Measurements from ENCODE around the gene C9orf78. TPM values are rescaled to one million over a fixed set of nuclear protein-coding genes. Genes with fewer than 3 reads are reported as not detected.
A peak's percentile ranks its signal among the peaks of the same experiment; 100 is the strongest.
"Not testable (repeated sequence)": the region's sequence is repeated elsewhere in the genome, so short reads cannot be mapped to it uniquely, and the experiment has no call there.

C9orf78 gene
- polyA plus RNA-seq, 1 donor from 2014 or later: 119 TPM

DNA sequence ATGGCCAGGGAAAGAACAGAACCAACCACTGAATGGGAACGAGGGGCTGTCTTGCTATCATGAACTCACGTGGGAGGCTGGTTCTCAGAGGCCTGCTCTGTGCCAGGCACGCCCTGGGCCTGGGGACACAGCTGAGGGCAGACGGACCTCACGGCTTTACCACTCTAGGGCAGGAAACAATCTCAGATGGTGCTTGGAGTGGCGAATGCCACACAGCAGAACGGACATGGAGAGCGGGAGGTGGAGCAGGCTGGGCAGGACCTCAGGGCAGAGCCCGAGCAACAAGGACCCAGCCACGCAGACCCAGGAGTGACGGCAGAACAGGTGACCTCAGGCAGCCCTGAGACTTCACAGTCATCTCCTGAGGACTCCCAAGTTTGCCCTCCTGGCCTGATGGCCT lies 19.8 kb downstream of the C9orf78 start:
- H3K36me3 Mint-ChIP-seq: peaks cover 2% of the 10 kb centered on the region
- H3K27ac Mint-ChIP-seq: no peak overlapping the region
- H3K4me1 Mint-ChIP-seq: peaks cover 7 to 9% (median 8%) of the 10 kb centered on the region in 3 donors
- no peaks in the 10 kb centered on the region for H3K9me3 Mint-ChIP-seq
- no peaks in the 10 kb centered on the region for H3K27me3 Mint-ChIP-seq
- no peak overlapping the region for H3K4me3 Mint-ChIP-seq

DNA sequence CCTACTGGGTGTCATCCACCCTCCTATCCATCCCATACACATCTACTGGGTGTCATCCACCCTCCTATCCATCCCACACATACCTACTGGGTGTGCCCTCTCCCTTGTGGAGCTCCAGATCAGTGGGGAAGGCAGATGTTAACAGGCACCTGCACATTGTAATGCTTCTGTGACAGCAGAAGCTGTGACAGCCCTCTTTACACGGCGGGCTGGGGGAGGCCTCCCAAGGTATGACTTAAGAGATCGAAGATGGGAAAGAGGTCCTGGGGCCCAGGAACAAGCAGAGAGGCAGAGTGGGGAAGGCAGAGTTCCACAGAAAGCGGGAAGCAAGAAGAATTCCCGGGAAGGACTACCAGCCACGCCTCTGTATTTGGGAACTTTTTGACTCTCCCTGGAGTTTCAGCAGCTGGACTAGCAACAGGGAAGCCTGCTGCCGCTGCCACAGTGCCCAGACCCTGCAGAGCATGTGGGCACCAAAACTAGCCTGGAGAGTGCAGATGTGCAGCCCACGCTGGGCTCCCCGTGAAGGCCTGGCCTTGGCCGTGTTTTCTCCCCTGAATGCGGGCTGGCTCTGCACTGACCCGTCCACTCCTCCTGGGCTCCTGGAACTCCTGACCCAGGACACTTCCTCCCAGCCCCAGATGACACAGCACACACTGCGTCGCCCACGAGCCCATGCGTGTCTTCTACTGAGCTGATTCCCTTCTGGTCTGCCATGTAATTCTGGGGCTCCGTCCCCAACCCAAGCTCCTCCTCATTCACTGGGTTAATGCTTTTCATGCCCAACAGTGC lies 20.4 kb downstream of the C9orf78 start:
- Mint-ChIP-seq H3K27me3 (no peaks in the 10 kb centered on the region), H3K36me3 (peaks cover 2% of the 10 kb centered on the region), H3K4me3 (no peak overlapping the region), H3K4me1 (peaks cover 7 to 9% (median 9%) of the 10 kb centered on the region in 3 donors), H3K9me3 (no peaks in the 10 kb centered on the region), H3K27ac (peak overlapping the region in 1 of 3 donors; percentile 87)

DNA sequence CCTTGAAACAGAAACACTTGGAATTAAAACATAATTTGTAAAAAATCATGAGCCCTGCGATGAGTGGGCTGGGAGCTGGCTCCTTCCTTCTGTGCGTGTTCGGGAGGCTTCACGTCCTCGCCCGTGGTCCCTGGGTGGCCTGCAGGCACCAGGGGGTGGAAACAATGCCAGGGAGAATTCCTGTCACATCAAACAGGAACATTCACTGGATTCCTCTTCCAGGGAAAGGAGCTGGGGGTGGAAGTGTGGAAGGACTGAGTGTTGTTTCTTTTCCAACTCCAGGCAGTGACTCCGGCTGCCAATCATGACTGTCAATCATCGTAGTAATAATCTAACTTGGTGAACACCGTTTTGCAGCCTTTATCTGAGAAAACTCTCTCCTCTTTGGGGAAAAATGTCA lies 21.4 kb downstream of the C9orf78 start:
- H3K4me1 Mint-ChIP-seq: peaks cover 9 to 10% (median 9%) of the 10 kb centered on the region in 3 donors
- H3K9me3 Mint-ChIP-seq: no peaks in the 10 kb centered on the region
- H3K4me3 Mint-ChIP-seq: no peak overlapping the region
- no peaks in the 10 kb centered on the region for H3K27me3 Mint-ChIP-seq
- no peak overlapping the region for H3K27ac Mint-ChIP-seq
- peaks cover 2% of the 10 kb centered on the region for H3K36me3 Mint-ChIP-seq

DNA sequence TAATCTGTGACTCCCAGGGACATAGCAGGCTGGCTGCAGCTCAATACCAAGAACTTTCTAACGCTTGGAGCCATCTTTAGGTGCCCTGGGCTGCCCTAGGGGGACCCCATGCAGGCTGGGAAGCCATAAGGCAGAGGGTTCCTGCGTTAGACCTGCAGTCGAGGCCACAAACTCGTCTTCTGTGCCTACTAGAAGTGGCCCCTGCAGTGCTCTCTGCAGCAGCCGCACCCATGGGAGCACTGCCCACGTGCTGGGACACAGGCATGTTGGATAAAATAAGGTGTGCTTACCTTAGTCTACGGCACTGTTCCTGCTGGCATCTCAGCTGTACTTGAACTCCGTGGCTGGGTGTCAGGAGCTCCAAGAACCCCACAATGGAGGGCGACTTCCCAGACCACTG lies 22.7 kb downstream of the C9orf78 start:
- Mint-ChIP-seq H3K9me3 (no peaks in the 10 kb centered on the region), H3K4me3 (peak overlapping the region in 1 of 4 donors; percentile 47), H3K27me3 (no peaks in the 10 kb centered on the region), H3K4me1 (peaks cover 9 to 10% (median 9%) of the 10 kb centered on the region in 3 donors), H3K36me3 (no peaks in the 10 kb centered on the region), H3K27ac (no peak overlapping the region)

DNA sequence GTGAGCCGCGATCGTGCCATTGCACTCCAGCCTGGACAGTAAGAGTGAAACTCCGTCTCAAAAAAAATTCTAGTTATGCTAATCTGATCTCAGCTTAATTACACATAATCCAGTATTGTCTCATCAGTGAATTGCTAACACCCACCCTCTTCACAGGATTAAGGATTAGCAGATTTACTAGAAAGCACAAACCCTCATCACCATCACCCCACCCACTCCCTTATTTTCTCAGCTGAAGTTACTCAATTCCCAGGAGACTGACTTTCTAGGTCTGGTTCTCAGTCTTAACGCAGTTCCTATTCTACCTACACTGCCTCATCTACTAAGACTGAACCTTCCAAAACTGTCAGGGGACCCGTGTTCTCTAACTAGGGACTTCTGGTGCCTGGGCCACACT lies 23.1 kb downstream of the C9orf78 start:
- Mint-ChIP-seq H3K27ac (peak overlapping the region in 2 of 3 donors; percentile 33 to 61), H3K9me3 (no peaks in the 10 kb centered on the region), H3K36me3 (no peaks in the 10 kb centered on the region), H3K4me1 (peaks cover 9 to 12% (median 9%) of the 10 kb centered on the region in 3 donors), H3K27me3 (no peaks in the 10 kb centered on the region), H3K4me3 (peak overlapping the region in 1 of 4 donors; percentile 51)

DNA sequence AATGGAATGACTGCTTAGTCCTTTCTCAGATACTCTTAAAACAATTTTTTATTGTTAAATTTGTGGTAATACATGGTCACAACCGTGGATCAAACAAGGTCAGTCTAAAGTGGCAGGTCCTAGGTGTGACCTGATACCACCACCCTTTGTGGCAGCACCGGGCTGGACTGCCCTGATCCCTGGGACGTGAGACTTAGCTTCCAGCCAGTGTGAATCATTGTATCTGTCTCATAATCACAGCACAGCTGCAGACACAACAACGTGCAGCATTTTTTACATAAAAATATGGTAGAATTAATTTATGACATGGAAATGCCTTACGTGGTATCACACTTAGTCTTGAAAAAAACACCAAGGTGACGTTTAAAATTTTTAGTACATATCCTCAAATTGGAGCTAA lies 24.3 kb downstream of the C9orf78 start:
- Mint-ChIP-seq H3K36me3 (no peaks in the 10 kb centered on the region), H3K4me3 (peak overlapping the region in 1 of 4 donors; percentile 72), H3K4me1 (peaks cover 10 to 21% (median 12%) of the 10 kb centered on the region in 3 donors), H3K27me3 (no peaks in the 10 kb centered on the region), H3K27ac (peak overlapping the region in 1 of 3 donors; percentile 47), H3K9me3 (no peaks in the 10 kb centered on the region)

DNA sequence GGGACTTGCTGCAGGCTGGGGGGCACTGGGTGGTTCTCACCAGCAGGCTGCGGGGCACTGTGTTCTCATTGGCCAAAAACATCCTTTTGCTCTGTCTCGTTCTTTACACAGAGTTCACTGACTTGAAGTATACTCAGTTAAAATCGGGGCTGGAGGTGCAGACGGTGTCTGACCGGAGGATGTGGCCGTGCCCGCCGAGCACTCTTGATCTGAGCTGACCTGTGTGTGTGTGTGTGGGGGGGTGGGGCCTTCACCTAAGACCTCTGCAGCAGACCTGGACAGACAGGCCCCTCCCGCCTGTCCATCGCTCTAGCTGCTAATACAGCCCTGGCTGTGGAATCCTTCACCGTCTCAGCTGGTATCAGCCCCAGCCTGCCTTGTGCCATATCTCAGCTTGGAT lies 25.0 kb downstream of the C9orf78 start:
- peak overlapping the region in 1 of 4 donors; percentile 72 for H3K4me3 Mint-ChIP-seq
- no peaks in the 10 kb centered on the region for H3K9me3 Mint-ChIP-seq
- H3K27ac Mint-ChIP-seq: peak overlapping the region in 1 of 3 donors; percentile 47
- no peaks in the 10 kb centered on the region for H3K27me3 Mint-ChIP-seq
- H3K36me3 Mint-ChIP-seq: no peaks in the 10 kb centered on the region
- peaks cover 12 to 23% (median 13%) of the 10 kb centered on the region in 3 donors for H3K4me1 Mint-ChIP-seq

DNA sequence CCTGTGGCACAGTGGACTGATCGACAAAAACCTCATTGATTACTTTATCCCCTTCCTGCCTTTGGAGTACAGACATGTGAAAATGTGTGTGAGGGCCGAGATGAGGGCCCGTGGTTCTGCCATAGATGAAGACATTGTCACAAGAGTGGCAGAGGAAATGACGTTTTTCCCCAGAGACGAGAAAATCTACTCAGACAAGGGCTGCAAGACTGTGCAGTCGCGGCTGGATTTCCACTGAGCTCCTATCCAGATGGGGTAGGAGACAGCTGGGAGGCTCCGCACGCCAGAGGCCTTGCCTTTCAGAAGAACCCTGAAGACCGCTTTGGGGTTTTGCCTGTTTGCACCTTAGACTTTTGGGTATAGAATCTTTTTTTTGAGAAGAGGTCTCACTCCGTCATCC lies 25.7 kb downstream of the C9orf78 start:
- H3K9me3 Mint-ChIP-seq: no peaks in the 10 kb centered on the region
- H3K4me3 Mint-ChIP-seq: peak overlapping the region in 2 of 4 donors; percentile 2 to 60
- no peaks in the 10 kb centered on the region for H3K36me3 Mint-ChIP-seq
- no peak overlapping the region for H3K27ac Mint-ChIP-seq
- no peaks in the 10 kb centered on the region for H3K27me3 Mint-ChIP-seq
- peaks cover 12 to 23% (median 13%) of the 10 kb centered on the region in 3 donors for H3K4me1 Mint-ChIP-seq

DNA sequence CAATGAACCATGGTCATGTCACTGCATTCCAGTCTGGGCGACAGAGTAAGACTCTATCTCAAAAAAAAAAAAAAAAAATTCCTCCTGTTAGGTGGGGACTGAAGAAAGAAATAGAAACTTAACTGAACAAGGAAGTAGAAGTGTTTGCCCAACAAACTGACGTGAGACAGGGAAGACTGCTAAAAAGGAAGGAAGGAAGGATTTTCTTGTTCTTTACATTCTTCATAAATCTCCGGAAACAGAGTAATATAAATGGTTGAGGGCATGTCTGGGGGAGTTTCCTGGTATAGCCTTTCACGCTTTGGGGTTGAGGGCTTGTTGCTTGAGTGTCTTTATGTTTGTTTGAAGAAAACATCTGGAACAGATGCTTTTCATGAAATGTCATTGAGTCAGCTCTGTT lies 29.0 kb downstream of the C9orf78 start:
- peaks cover 9 to 25% (median 17%) of the 10 kb centered on the region in 3 donors for H3K4me1 Mint-ChIP-seq
- H3K27me3 Mint-ChIP-seq: no peaks in the 10 kb centered on the region
- H3K36me3 Mint-ChIP-seq: no peaks in the 10 kb centered on the region
- H3K27ac Mint-ChIP-seq: peak overlapping the region; percentile 23 to 67 (median 59)
- H3K4me3 Mint-ChIP-seq: peak overlapping the region in 2 of 4 donors; percentile 61 to 79
- H3K9me3 Mint-ChIP-seq: no peaks in the 10 kb centered on the region

DNA sequence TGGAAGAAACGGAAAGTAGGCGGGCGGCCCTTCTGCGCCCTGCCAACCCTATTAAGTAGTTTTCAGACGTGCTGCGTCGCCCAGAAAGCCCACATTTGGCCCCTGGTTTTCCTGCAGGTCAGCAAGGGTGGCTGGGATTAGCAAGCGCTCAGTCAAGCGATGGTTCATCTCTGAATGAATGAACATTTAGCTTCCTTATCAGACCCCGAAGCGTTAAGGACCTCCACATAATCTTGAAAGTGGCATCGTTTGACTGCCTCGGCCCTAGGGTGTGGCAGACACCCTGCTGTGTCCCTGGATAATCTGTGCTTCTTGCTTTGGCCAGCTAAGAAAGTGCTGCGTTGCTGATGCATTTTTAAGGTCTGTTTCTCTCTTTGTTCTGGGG lies 31.4 kb downstream of the C9orf78 start:
- H3K4me1 Mint-ChIP-seq: peaks cover 9 to 19% (median 13%) of the 10 kb centered on the region in 3 donors
- H3K27ac Mint-ChIP-seq: peak overlapping the region; percentile 35 to 89 (median 46)
- no peaks in the 10 kb centered on the region for H3K27me3 Mint-ChIP-seq
- peak overlapping the region; percentile 90 to 98 (median 94) for H3K4me3 Mint-ChIP-seq
- H3K9me3 Mint-ChIP-seq: no peaks in the 10 kb centered on the region
- H3K36me3 Mint-ChIP-seq: no peaks in the 10 kb centered on the region

DNA sequence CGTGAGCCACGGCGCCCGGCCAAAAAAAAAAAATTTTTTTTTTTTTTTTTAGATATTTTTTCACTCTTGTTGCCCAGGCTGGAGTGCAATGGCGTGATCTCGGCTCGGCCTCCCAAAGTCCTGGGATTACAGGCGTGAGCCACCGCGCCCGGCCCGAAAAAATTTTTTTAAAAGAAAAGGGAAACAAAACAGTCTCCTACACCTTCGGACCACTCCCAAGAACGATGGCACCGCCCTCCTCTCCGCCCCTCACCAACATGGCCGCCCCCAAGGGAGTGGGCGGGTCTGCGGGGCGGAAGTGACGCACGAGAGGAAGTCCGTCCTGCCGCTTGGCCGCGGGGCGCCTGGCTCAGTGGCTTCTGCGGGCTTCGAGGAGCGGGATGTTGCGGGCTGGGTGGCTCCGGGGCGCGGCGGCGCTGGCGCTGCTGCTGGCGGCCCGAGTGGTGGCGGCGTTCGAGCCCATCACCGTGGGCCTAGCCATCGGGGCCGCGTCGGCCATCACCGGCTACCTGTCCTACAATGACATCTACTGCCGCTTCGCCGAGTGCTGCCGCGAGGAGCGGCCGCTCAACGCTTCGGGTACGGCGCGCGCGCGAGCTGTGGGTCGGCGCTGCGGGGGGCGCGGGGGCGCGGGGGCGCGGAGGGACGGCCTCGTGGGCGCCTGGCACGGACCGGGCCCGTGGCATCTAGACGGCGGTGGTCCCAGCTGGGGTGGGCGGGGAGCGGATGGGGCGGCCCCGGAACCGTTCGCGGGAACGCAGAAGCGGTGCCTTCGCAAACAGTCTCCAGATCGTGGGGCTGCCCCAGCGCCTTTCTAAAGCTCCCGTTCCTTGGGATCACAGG lies 32.0 kb downstream of the C9orf78 start, which contains the start of gene TOR1B:
Gene TOR1B, plus strand, starts transcription at position 352 of the 843 bp plus-strand sequence. Its CDS starts 29 bp downstream, at position 381.
- no peaks in the 10 kb centered on the region for H3K36me3 Mint-ChIP-seq

DNA sequence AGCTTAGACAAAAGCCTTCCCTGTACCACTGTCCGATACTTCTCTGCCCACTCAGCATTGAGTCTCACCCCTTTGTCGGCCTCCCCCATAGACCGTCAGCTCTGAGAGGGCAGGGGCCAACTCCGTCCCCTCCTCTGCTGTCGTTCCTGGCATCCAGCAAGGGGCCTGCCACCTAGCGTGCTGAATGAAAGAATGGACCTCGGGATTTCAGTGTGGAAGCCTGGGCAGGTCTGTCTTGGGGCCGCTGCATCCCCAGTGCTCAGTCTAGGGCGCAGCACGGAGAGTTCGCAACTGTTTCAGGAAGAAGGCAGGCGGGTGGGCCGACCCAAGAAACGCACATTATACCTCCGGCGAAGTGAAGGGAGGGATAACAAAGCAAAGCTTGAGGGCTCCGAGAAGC lies 33.6 kb downstream of the C9orf78 start:
- Mint-ChIP-seq H3K9me3 (no peaks in the 10 kb centered on the region), H3K36me3 (no peaks in the 10 kb centered on the region), H3K27me3 (no peaks in the 10 kb centered on the region), H3K27ac (peak overlapping the region in 2 of 3 donors; percentile 58 to 89), H3K4me3 (peak overlapping the region; percentile 60 to 88 (median 76)), H3K4me1 (peaks cover 9 to 15% (median 13%) of the 10 kb centered on the region in 3 donors)

More for the DNA sequence above, 32.0 kb downstream of the C9orf78 start, which contains the start of gene TOR1B:
- Mint-ChIP-seq H3K9me3 (no peaks in the 10 kb centered on the region), H3K27ac (peak within 1 kb of the TSS; percentile 89 to 96 (median 91)), H3K27me3 (no peaks in the 10 kb centered on the region), H3K4me3 (peak within 1 kb of the TSS; percentile 90 to 98 (median 94)), H3K4me1 (peaks cover 9 to 19% (median 13%) of the 10 kb centered on the region in 3 donors)

DNA sequence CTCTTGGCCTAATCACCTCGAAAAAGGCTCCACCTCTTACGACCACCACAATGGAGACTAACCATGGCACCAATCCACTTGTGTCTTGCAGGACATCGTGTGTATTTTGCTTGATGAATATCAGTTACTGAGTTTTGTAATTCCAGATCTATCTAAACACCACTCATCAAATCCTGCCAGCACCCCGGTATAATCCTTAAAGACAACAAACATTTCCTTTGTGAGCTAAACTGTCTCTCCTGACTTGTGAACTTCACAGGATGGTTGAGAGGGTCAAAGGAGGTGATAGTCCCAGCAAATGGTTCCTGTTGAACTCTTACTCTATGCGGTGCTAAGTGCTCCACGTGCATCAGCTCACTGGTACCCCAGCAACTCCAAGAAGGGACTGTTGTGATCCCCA lies 36.1 kb downstream of the C9orf78 start:
- Mint-ChIP-seq H3K4me3 (no peak overlapping the region), H3K36me3 (no peaks in the 10 kb centered on the region), H3K27me3 (peaks cover 3% of the 10 kb centered on the region), H3K4me1 (peaks cover 2 to 3% (median 3%) of the 10 kb centered on the region in 3 donors), H3K27ac (no peak overlapping the region), H3K9me3 (no peaks in the 10 kb centered on the region)

DNA sequence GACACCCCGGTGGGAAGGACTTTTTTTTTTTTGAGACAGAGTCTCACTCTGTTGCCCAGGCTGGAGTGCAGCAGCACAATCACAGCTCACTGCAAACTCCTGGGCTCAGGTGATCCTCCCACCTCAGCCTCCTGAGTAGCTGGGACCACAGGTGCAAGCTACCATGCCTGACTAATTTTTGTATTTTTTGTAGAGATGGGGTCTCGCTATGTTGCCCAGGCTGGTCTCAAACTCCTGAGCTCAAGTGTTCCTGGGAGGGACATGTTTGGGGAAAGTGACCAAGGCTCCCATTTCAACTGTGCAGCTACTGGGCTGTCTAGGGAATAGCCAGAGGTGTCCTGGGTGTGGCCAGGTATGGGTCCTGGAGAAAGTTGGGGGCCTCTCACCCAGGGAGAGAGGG lies 39.0 kb downstream of the C9orf78 start:
- H3K4me3 Mint-ChIP-seq, H3K27ac Mint-ChIP-seq, H3K9me3 Mint-ChIP-seq, H3K4me1 Mint-ChIP-seq, H3K36me3 Mint-ChIP-seq, H3K27me3 Mint-ChIP-seq: not testable (repeated sequence)

DNA sequence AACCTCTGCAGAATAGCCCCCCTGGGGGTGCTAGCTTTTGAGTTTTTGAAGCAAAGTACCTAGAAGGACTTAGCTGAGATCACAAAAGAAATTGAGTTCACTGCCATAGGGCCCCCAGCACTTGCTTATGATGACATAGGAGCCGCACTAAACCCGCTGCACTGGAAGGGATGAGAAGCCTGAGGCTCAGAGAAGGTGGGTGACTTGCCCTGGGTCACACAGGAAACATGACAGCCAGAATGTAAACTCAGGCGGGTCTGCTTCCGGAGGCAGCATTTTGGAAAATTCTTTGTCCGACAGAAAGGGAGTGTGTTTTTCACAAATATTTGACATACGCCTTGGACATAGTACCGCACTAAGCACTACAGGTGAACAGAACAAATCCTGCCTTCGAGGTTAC lies 40.5 kb downstream of the C9orf78 start:
- peaks cover 9% of the 10 kb centered on the region for H3K27me3 Mint-ChIP-seq
- no peak overlapping the region for H3K4me3 Mint-ChIP-seq
- no peaks in the 10 kb centered on the region for H3K36me3 Mint-ChIP-seq
- H3K27ac Mint-ChIP-seq: no peak overlapping the region
- H3K9me3 Mint-ChIP-seq: no peaks in the 10 kb centered on the region
- H3K4me1 Mint-ChIP-seq: peaks cover 0 to 4% (median 4%) of the 10 kb centered on the region in 3 donors

Measured in IgD-negative memory B cell (primary cell).